ENCODE measurements around the gene CRELD2.

Gene CRELD2

GRCh38 chr22:49946612-49947295, 28.3 kb downstream of the CRELD2 start:
- H3K27ac ChIP-seq, result no peak overlapping the region

DNA sequence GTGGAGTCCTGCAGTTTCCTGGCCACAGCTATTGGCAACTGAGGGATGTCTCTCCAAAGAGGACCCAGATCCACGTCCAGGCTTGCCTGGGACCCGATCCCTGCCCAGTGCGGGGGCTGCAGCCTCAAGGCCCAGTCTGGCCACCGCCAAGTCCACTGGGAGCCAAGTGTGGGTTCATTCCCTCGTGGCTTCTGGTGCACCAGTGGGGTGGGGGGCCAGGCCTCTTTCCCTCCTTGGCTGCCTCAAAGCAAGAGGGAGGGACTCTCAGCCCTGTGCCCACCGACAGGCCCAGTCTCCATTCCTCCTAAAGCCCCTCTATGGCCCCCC, 28.8 kb downstream of the CRELD2 start:
- Histone ChIP-seq H3K27ac (no peak overlapping the region), H3K27me3 (replicated peaks) (no peaks in the 10 kb centered on the region), H3K4me3 (ENCODE audit: low read depth, low read length) (no peak overlapping the region), H3K36me3 (replicated peaks) (no peaks in the 10 kb centered on the region)
- in situ Hi-C loops (cut with HindIII; ENCODE audit: low pct_ligation_motif_present, low sequenced_read_pairs), result no loop called here
- no peak for DNase-seq
- TF ChIP-seq, protein P1, sequence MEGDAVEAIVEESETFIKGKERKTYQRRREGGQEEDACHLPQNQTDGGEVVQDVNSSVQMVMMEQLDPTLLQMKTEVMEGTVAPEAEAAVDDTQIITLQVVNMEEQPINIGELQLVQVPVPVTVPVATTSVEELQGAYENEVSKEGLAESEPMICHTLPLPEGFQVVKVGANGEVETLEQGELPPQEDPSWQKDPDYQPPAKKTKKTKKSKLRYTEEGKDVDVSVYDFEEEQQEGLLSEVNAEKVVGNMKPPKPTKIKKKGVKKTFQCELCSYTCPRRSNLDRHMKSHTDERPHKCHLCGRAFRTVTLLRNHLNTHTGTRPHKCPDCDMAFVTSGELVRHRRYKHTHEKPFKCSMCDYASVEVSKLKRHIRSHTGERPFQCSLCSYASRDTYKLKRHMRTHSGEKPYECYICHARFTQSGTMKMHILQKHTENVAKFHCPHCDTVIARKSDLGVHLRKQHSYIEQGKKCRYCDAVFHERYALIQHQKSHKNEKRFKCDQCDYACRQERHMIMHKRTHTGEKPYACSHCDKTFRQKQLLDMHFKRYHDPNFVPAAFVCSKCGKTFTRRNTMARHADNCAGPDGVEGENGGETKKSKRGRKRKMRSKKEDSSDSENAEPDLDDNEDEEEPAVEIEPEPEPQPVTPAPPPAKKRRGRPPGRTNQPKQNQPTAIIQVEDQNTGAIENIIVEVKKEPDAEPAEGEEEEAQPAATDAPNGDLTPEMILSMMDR (IDR thresholded peaks at IDR 0.05; ENCODE audit: low read depth, low read length, missing control alignments), result no peak

More at GRCh38 chr22:49946612-49947295, 28.3 kb downstream of the CRELD2 start:
- Histone ChIP-seq H3K36me3 (replicated peaks) (no peaks in the 10 kb centered on the region), H3K4me3 (ENCODE audit: low read depth, low read length) (no peak overlapping the region), H3K27me3 (replicated peaks) (no peaks in the 10 kb centered on the region)
- no peak for DNase-seq
- in situ Hi-C loops (cut with HindIII; ENCODE audit: low pct_ligation_motif_present, low sequenced_read_pairs), result no loop called here
- TF ChIP-seq, protein P1 (IDR thresholded peaks at IDR 0.05; ENCODE audit: low read depth, low read length, missing control alignments), result no peak

- no peak overlapping the region for H3K4me3 ChIP-seq (ENCODE audit: low read depth, low read length)
- in situ Hi-C loops (cut with HindIII; ENCODE audit: low pct_ligation_motif_present, low sequenced_read_pairs), result no loop called here
- H3K36me3 ChIP-seq (replicated peaks), result no peaks in the 10 kb centered on the region
- no peaks in the 10 kb centered on the region for H3K27me3 ChIP-seq (replicated peaks)
- TF ChIP-seq, protein P1 (IDR thresholded peaks at IDR 0.05; ENCODE audit: low read depth, low read length, missing control alignments), result no peak
- DNase-seq, result no peak
- H3K27ac ChIP-seq, result no peak overlapping the region
Measured at GRCh38 chr22:49948116-49948957, 29.9 kb downstream of the CRELD2 start.

GRCh38 chr22:49948958-49949913, 30.8 kb downstream of the CRELD2 start:
- Histone ChIP-seq H3K4me3 (ENCODE audit: low read depth, low read length) (no peak overlapping the region), H3K36me3 (replicated peaks) (no peaks in the 10 kb centered on the region), H3K27ac (no peak overlapping the region), H3K27me3 (replicated peaks) (no peaks in the 10 kb centered on the region)
- in situ Hi-C loops (cut with HindIII; ENCODE audit: low pct_ligation_motif_present, low sequenced_read_pairs), result no loop called here
- no peak for DNase-seq
- TF ChIP-seq, protein P1 (IDR thresholded peaks at IDR 0.05; ENCODE audit: low read depth, low read length, missing control alignments), result no peak

DNA sequence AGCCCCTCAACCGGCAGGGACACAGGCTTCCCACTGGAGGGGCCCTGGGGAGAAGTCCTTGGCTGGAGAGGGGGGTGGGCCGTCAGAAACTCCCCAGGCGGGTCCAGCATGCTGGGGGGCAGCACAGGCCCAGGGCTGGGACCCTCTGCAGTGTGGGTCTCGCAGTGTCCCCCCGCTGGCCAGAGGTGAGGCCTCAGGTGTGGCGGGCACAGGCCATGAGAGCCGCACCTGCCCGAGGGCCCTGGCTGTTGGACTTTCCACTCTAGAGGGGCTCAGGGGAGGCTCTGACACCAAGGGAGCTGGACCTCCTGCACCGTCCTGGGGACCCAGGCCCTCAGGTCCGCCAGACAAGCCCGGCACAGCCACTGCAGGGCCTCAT, 31.5 kb downstream of the CRELD2 start:
- Histone ChIP-seq H3K27ac (no peak overlapping the region), H3K27me3 (replicated peaks) (no peaks in the 10 kb centered on the region), H3K4me3 (ENCODE audit: low read depth, low read length) (no peak overlapping the region), H3K36me3 (replicated peaks) (no peaks in the 10 kb centered on the region)
- DNase-seq, result no peak
- TF ChIP-seq, protein P1 (IDR thresholded peaks at IDR 0.05; ENCODE audit: low read depth, low read length, missing control alignments), result no peak
- in situ Hi-C loops (cut with HindIII; ENCODE audit: low pct_ligation_motif_present, low sequenced_read_pairs), result no loop called here

Measured in brain microvascular endothelial cell (primary cell).